NCI-H1105 treated with DMSO at 0.1 percent for 48 hours (cell line): ENCODE data around the gene OR6T1.

Experiments used
- DNase-seq: peaks from one replicate; lab custom pipeline; 2025; lab: John Stamatoyannopoulos, UW

OR6T1 gene, protein sequence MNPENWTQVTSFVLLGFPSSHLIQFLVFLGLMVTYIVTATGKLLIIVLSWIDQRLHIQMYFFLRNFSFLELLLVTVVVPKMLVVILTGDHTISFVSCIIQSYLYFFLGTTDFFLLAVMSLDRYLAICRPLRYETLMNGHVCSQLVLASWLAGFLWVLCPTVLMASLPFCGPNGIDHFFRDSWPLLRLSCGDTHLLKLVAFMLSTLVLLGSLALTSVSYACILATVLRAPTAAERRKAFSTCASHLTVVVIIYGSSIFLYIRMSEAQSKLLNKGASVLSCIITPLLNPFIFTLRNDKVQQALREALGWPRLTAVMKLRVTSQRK

DNA sequence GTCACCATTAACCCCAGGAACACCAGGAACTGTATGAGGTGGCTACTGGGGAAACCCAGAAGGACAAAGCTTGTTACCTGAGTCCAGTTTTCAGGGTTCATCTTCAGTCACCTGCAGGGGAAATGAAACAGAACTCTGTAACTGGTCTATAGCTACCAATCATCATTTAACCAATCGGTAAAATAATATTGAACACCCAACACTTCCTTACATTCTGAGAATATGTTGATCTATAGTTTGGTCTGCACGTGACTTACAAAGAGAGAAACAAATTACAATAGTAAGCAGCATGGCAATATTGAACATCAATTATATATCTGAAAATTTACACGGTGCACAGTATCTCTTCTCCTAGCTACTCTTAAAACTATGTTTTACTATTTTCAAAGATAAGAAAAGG is at the start of gene OR6T1:
Gene OR6T1 (minus strand): TSS at position 101 of the 400 bp plus-strand sequence. CDS start 0 bp downstream, at position 101.
- DNase-seq, result no peak

- no peak for DNase-seq
These were observed 35.7 kb upstream of the OR6T1 start for GRCh38 chr11:123979311-123979710.

DNA sequence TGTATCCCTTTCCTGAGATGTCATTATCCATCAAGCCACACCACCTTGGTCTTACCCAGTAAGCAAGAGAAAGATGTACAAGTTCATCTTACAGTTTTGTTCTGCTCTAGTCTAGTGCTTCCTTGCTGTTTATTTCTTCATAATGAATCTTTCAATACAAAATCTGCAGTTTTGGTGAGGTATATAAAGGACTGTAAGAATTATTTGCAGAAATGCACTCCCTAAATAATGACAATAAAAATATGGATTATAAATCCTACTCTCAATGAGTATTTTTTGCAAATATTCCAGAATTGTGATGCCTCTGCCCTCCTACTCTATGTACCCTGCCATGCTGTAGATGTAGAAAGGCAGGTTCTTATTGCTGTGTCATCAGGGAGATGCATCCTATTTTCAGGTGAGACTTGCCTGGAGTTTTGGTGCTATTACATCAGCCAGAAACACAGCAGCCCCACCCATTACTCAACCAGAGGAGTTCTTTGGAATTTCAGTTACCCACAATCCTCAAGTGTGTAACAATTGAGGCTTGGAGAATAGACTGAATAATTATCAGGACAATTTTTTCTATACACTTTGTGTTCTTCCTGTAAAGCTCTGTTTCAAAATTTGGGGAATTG is 34.2 kb upstream of the OR6T1 start, which contains the start of gene OR10S1:
Gene OR10S1 (minus strand): TSS at position 51 of the 617 bp plus-strand sequence. CDS start 117 bp downstream, outside the sequence.
- DNase-seq, result no peak

DNA sequence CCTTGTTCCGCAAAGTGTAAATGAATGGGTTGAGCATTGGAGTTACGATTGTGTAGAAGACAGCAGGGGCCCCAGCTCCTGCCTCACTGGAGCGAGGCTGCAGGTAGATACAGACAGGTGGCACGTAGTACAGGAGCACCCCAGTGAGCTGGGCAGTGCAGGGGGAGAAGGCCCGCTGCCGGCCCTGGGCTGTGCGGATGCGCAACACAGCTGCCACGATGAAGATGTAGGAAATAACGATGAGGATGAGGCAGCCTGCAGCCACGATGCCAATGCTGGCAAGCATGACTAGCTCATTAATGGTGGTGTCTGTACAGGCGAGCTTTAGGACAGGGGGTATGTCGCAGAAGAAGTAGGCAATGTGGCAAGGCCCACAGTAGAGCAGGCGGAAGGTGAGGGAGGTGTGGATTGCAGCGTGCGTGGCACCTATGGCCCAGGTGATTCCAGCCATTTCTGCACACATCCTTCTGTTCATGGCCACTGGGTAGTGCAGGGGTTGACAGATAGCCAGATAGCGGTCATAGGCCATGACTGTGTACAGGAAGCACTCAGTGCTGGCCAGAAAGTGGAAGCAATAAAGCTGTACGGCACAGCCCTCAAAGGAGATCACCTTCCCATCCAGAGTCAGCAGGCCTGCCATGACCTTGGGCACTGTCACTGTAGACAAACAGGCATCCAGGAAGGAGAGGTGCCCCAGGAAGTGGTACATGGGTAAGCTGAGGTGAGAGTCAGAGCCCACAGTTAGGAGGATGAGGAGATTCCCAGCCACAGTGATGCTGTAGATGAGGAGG is 33.3 kb upstream of the OR6T1 start:
- DNase-seq, result no peak

GRCh38 chr11:123973816-123974215 is 30.2 kb upstream of the OR6T1 start:
- no peak for DNase-seq

DNA sequence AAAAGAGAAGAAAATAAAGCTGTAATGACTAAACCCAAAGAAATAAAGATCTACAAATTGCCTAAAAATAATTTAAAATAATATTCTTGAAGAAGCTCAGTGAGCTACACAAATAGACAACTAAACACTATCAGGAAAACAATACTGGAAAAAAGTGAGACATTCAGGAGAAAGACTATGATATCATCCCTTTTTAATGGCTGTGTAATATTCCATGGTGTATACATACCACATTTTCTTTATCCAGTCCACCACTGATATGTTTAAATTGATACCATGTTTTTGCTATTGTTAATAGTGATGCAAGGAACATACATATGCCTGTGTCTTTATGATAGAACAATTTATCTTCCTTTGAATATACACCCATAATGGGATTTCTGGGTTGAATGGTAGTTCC is 13.1 kb upstream of the OR6T1 start:
- DNase-seq, result no peak

- DNase-seq, result no peak
These were observed 1.5 kb upstream of the OR6T1 start for GRCh38 chr11:123945132-123945531.

DNA sequence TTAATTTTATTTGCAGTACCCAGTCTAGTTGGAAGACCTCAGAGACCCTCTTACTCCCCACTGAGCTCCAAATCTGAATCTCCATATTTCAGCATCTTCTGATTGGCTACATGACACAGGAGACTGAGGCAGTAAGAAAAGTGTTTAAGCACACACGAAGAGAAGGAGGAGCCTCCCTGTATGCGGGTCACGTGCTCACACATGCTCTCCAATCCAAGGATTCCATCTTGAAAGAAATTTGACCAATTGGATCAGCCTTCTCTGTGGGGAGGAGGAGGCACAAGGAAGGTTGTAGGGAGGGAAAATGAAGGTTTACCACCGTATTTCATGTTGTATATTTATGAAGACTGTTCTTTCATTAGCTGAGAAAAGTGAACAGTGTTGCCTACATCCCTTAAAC is 1.2 kb downstream of the OR6T1 start:
- no peak for DNase-seq

DNA sequence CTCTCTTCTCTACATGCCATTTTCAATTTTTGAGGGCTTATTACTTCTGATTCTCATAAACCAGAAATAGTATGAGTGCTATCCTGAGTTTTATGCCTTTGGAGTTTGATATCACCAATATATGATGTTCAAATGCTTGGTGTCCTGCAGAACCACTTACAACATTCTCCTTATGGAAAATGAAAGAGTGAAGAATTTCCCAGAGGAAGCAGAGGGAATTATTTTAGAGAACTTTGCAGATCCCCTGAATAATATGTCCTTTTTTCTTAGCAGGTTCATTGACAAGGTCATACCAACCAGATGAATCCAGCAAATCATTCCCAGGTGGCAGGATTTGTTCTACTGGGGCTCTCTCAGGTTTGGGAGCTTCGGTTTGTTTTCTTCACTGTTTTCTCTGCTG is 4.3 kb downstream of the OR6T1 start, which contains the start of gene OR4D5:
Gene OR4D5 (plus strand): TSS at position 301 of the 400 bp plus-strand sequence. CDS start 0 bp downstream, at position 301.
- no peak for DNase-seq

- DNase-seq, result no peak
These were observed 19.6 kb downstream of the OR6T1 start for GRCh38 chr11:123924027-123924426.

GRCh38 chr11:123920943-123921342 is 22.7 kb downstream of the OR6T1 start:
- no peak for DNase-seq

DNA sequence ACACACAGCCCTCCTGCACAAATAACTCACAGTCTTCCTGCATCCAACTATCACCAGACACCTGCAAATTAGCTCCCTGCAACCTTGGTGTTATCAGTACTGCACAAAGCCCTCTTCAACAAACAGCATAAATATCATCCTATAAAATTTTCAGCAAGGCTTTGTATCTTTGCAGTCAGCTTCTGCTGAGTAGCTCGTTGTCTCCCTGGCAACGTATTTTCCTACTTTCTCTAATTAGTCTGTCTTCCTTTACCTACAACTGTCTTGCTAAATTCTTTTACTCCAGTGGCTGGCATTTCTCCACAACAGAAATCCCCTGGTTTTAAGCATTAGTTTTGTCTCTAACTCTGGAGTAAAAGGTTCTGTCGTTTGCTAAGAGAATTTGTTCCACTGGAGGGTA is 37.8 kb downstream of the OR6T1 start:
- DNase-seq, result peak; percentile 24

GRCh38 chr11:123904932-123905331 is 38.7 kb downstream of the OR6T1 start:
- DNase-seq, result no peak

GRCh38 chr11:123903932-123904331 is 39.7 kb downstream of the OR6T1 start:
- no peak for DNase-seq

- DNase-seq, result no peak
These were observed 41.8 kb downstream of the OR6T1 start, which contains the start of gene OR8D4 for GRCh38 chr11:123901867-123902266. TSS of gene OR8D4 (plus strand) at chr11:123902167. CDS start at chr11:123906432, 4,265 bp downstream.

- no peak for DNase-seq
These were observed 43.8 kb downstream of the OR6T1 start for GRCh38 chr11:123899792-123900191.
